Measurements from ENCODE around the gene FOXA3. TPM values are rescaled to one million over a fixed set of nuclear protein-coding genes. Genes with fewer than 3 reads are reported as not detected.
A peak's percentile ranks its signal among the peaks of the same experiment; 100 is the strongest.

FOXA3 gene
- total RNA-seq, 1 experiment from 2014 or later: 22.2 TPM

DNA sequence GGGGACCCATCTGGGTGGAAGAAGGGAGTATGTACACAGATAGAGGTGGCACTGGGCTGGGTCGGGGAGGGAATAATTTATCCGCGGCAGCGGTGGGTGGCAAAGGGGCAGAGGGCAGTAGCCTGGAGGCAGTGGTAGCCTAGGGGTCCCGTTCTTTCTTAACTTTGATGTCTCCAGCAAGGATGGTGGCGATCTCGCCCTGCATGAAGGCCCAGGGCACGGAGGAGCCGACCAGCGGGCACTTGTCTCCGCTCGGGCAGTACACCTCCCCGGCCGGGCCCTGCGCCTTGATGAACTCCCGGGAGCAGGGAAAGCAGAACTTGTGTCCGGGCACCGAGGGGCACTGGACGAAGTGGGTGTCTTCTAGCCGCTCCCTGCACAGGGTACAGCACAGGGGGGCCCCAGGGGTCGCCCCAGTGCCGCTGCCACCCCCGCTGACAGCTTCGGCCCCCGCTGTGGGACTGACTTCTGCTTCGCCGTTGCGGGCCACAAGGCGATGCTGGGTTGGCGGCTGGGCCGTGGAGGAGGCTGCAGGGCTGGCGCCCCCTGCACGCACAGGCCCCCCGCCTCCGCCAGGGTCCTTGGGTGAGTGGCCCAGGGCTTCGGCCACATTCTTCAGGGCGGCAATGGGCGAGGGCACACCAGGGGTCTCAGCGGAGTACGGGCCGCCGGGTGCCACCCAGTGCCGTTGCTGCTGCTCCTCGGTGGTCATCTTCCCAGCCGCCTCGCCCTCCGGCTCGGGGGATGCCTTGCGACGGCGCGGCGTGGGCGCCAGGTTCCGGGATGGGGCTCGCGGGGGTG lies 20.0 kb downstream of the FOXA3 start:
- no CpG with 5 or more reads among the region's 57 CpGs for WGBS (ENCODE audit: extremely low coverage, insufficient read length, low lambda C conversion rate)
- Mint-ChIP-seq H3K9me3 (no peaks in the 10 kb centered on the region), H3K27ac (no peak overlapping the region), H3K36me3 (ENCODE audit: insufficient read depth in 1 of 3, low read depth in 3 of 3) (peaks cover 2 to 5% (median 4%) of the 10 kb centered on the region in 3 experiments; a peak in 3 of 7 replicates), H3K27me3 (ENCODE audit: low read depth) (peaks cover 4% of the 10 kb centered on the region; the same call in 1 of the 2 replicates), H3K4me3 (peak overlapping the region; percentile 70 to 79), H3K4me1 (peaks cover 26 to 39% of the 10 kb centered on the region in 2 experiments)
- H4K91ac ChIP-seq (ENCODE audit: insufficient read length, low read depth, low read length): no peak overlapping the region
- H4K20me1 ChIP-seq (ENCODE audit: control insufficient read depth, insufficient read depth, insufficient read length): no peaks in the 10 kb centered on the region
- no peak overlapping the region for H3T11ph ChIP-seq (ENCODE audit: low read length)
- TF ChIP-seq, protein P1, sequence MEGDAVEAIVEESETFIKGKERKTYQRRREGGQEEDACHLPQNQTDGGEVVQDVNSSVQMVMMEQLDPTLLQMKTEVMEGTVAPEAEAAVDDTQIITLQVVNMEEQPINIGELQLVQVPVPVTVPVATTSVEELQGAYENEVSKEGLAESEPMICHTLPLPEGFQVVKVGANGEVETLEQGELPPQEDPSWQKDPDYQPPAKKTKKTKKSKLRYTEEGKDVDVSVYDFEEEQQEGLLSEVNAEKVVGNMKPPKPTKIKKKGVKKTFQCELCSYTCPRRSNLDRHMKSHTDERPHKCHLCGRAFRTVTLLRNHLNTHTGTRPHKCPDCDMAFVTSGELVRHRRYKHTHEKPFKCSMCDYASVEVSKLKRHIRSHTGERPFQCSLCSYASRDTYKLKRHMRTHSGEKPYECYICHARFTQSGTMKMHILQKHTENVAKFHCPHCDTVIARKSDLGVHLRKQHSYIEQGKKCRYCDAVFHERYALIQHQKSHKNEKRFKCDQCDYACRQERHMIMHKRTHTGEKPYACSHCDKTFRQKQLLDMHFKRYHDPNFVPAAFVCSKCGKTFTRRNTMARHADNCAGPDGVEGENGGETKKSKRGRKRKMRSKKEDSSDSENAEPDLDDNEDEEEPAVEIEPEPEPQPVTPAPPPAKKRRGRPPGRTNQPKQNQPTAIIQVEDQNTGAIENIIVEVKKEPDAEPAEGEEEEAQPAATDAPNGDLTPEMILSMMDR (conservative IDR thresholded peaks at IDR 0.05): no peak
- DNase-seq: no peak
- H3K4ac ChIP-seq (ENCODE audit: low read depth, low read length): no peak overlapping the region
- H2BK5ac ChIP-seq (ENCODE audit: insufficient read length, low read length): no peak overlapping the region
- no peaks in the 10 kb centered on the region for H3K79me2 ChIP-seq (ENCODE audit: insufficient read depth, low read length)
- H3K23ac ChIP-seq (ENCODE audit: insufficient read length, low read depth, low read length): no peak overlapping the region
- no peaks in the 10 kb centered on the region for H3K27me3 ChIP-seq (ENCODE audit: insufficient read depth, low read length)
- H2AK5ac ChIP-seq (ENCODE audit: insufficient read length, low read length): no peak overlapping the region
- H3K4me2 ChIP-seq (ENCODE audit: insufficient read depth, insufficient read length, low read length): no peak overlapping the region
- no peaks in the 10 kb centered on the region for H3K9me3 ChIP-seq (ENCODE audit: control insufficient read depth, low read depth, low read length)
- no peak overlapping the region for H2BK20ac ChIP-seq (ENCODE audit: low read depth, low read length, poor library complexity, severe bottlenecking)
- peaks cover 19% of the 10 kb centered on the region for H3K23me2 ChIP-seq (ENCODE audit: insufficient read length, low read depth, low read length, poor library complexity, severe bottlenecking)
- H3K14ac ChIP-seq (ENCODE audit: insufficient read depth, low read length): no peak overlapping the region
- no peak overlapping the region for H2BK12ac ChIP-seq (ENCODE audit: insufficient read length, low read depth, low read length)
- H3K9ac ChIP-seq (ENCODE audit: extremely low read depth, insufficient read length, low read length): no peak overlapping the region
- no peak overlapping the region for H4K5ac ChIP-seq (ENCODE audit: insufficient read length, low read depth, low read length)
- no peak overlapping the region for H2BK120ac ChIP-seq (ENCODE audit: low read depth, low read length, poor library complexity, severe bottlenecking)
- H2AFZ ChIP-seq (ENCODE audit: low read length): no peak overlapping the region
- H3K4me1 ChIP-seq (ENCODE audit: insufficient read depth, low read length): peaks cover 2% of the 10 kb centered on the region; the same call in 1 of the 2 replicates
- H2BK15ac ChIP-seq (ENCODE audit: low read depth, low read length): no peak overlapping the region
- H3K27ac ChIP-seq (ENCODE audit: insufficient read length, low read depth, low read length): no peak overlapping the region
- no peak overlapping the region for H4K8ac ChIP-seq (replicated peaks; ENCODE audit: insufficient read length, low read depth, low read length)
- no peaks in the 10 kb centered on the region for H3K79me1 ChIP-seq (ENCODE audit: insufficient read depth, low read depth, low read length, poor library complexity, severe bottlenecking)
- H3K18ac ChIP-seq (ENCODE audit: insufficient read length, low read depth, low read length): no peak overlapping the region
- H3K56ac ChIP-seq (ENCODE audit: insufficient read length, low read depth, low read length): no peak overlapping the region
